Gastroesophageal sphincter (tissue), 3 donors: ENCODE data around the gene CADPS2.

Source experiments
- CTCF ChIP-seq, 4 experiments: fragments of 200-600 bp in 2 of 4; fragments of 450-650 bp in 2 of 4; sonication (generic) in 1 of 4; IDR thresholded peaks; one replicate each; pipeline ENCODE4 v1.5.1; 2017 to 2019; ENCODE audit warnings: antibody characterized with exemption in 4 of 4, mild to moderate bottlenecking in 2 of 4, moderate library complexity in 2 of 4
- EP300 ChIP-seq: sonication (generic); formaldehyde crosslinking; IDR thresholded peaks from one replicate; pipeline ENCODE4 v1.6.1; 2017; ENCODE audit warnings: antibody characterized with exemption, mild to moderate bottlenecking
- POLR2A ChIP-seq, 2 donors: fragments of 450-650 bp; IDR thresholded peaks; one replicate each; pipeline ENCODE4 v1.6.1; 2017; ENCODE audit warnings: antibody characterized with exemption in 2 of 2, mild to moderate bottlenecking in 2 of 2, moderate library complexity in 1 of 2
- POLR2AphosphoS5 ChIP-seq: sonication (generic); formaldehyde crosslinking; IDR thresholded peaks from one replicate; pipeline ENCODE4 v1.6.1; 2017; ENCODE audit warnings: antibody characterized with exemption

DNA sequence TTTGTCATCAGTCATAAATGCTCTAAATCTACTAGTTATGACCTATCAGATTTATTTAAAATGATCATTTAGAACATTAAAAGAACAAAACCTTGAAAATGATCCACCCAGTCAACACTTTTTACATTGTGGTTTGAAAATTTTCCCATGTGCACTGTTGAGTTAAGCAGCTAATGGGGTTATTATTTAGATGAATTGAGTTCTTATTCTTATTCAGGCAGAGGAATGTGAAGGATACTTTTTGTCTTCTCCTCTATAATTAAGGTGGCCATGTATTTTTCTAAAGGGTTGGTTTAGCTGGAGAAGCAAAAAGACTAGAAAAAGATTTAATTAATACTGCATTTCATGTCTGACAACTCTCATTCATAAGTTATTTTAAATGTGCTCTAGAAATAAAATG, 506.8 kb downstream of the CADPS2 start:
- no peak for TF ChIP-seq POLR2A (IDR thresholded peaks at IDR 0.05)
- no peak for TF ChIP-seq CTCF (IDR thresholded peaks at IDR 0.05)
- no peak for TF ChIP-seq POLR2AphosphoS5
- TF ChIP-seq EP300: no peak
